GM23338 (cell line): ENCODE results near the gene NEK10. TPM values are rescaled to one million over a fixed set of nuclear protein-coding genes. Genes with fewer than 3 reads are reported as not detected.

Source experiments
- ATAC-seq: fragments of 200-7000 bp; cut with Tn5 transposase; 3 replicates; pipeline ENCODE4 v1.9.1; 2020
- DNase-seq: peaks from one replicate; pipeline ENCODE4 v3.0.0-alpha.2; 2015; ENCODE audit warnings: low spot score
- H2AFZ ChIP-seq: fragments of 200-600 bp; sonication (generic); 2 replicates; pipeline ENCODE4 v1.8.0; 2016; ENCODE audit warnings: antibody characterized with exemption, mild to moderate bottlenecking, moderate library complexity
- H3F3A ChIP-seq: fragments of 200-600 bp; sonication (generic); replicated peaks from 2 replicates; pipeline ENCODE4 v1.8.0; 2017; ENCODE audit warnings: antibody characterized with exemption, mixed run types, low read depth
- H3K27ac ChIP-seq: fragments of 200-600 bp; sonication (generic); 2 replicates; pipeline ENCODE4 v1.6.1; 2016; ENCODE audit warnings: low read depth
- H3K27me3 ChIP-seq: fragments of 200-600 bp; sonication (generic); 2 replicates; pipeline ENCODE4 v1.8.0; 2016; ENCODE audit warnings: mild to moderate bottlenecking, mixed run types, moderate library complexity; ENCODE audit not compliant: insufficient read depth
- H3K36me3 ChIP-seq: fragments of 200-600 bp; sonication (generic); 2 replicates; pipeline ENCODE4 v1.8.0; 2016; ENCODE audit warnings: mild to moderate bottlenecking; ENCODE audit not compliant: insufficient read depth
- H3K4me1 ChIP-seq: fragments of 200-600 bp; sonication (generic); 2 replicates; pipeline ENCODE4 v1.8.0; 2016; ENCODE audit warnings: mild to moderate bottlenecking, moderate library complexity; ENCODE audit not compliant: insufficient read depth
- H3K4me2 ChIP-seq: fragments of 200-600 bp; sonication (generic); 2 replicates; pipeline ENCODE4 v1.7.1; 2017; ENCODE audit warnings: mixed run types
- H3K4me3 ChIP-seq: fragments of 200-600 bp; sonication (generic); 2 replicates; pipeline ENCODE4 v1.6.1; 2016; ENCODE audit warnings: mixed run types
- H3K79me2 ChIP-seq: fragments of 200-600 bp; sonication (generic); replicated peaks from 2 replicates; pipeline ENCODE4 v1.8.0; 2017; ENCODE audit warnings: mild to moderate bottlenecking; ENCODE audit not compliant: insufficient read depth
- H3K9me2 ChIP-seq: fragments of 200-600 bp; sonication (generic); 2 replicates; pipeline ENCODE4 v1.8.0; 2017; ENCODE audit not compliant: insufficient read depth
- H4K20me1 ChIP-seq: fragments of 200-600 bp; sonication (generic); replicated peaks from 2 replicates; pipeline ENCODE4 v1.8.0; 2017; ENCODE audit warnings: mild to moderate bottlenecking; ENCODE audit not compliant: insufficient read depth
- H3K27ac Mint-ChIP-seq: 2 replicates; pipeline ENCODE4 v1.8.0; 2020; ENCODE audit warnings: inconsistent platforms, mild to moderate bottlenecking, moderate library complexity, mixed read lengths
- H3K27me3 Mint-ChIP-seq: 3 replicates; pipeline ENCODE4 v1.8.0; 2022; ENCODE audit warnings: low read depth, mild to moderate bottlenecking, moderate library complexity, mixed read lengths, inconsistent platforms; ENCODE audit not compliant: insufficient read depth, poor library complexity
- H3K36me3 Mint-ChIP-seq: 3 replicates; pipeline ENCODE4 v1.8.0; 2021; ENCODE audit warnings: low read depth, mild to moderate bottlenecking, inconsistent platforms, moderate library complexity, mixed read lengths
- H3K4me1 Mint-ChIP-seq: 3 replicates; pipeline ENCODE4 v1.8.0; 2020; ENCODE audit warnings: mild to moderate bottlenecking, inconsistent platforms, mixed read lengths
- H3K4me3 Mint-ChIP-seq: 3 replicates; pipeline ENCODE4 v1.8.0; 2021; ENCODE audit warnings: moderate library complexity, mild to moderate bottlenecking, inconsistent platforms, mixed read lengths
- H3K9me3 Mint-ChIP-seq: 3 replicates; pipeline ENCODE4 v1.8.0; 2020; ENCODE audit warnings: moderate library complexity, mild to moderate bottlenecking, inconsistent platforms, mixed read lengths
- CREB1 ChIP-seq: fragments of 250-450 bp; sonication (Bioruptor Pico); IDR thresholded peaks from 2 replicates; pipeline ENCODE4 v1.5.0; 2020; ENCODE audit warnings: low read depth, mild to moderate bottlenecking, moderate library complexity
- EZH2 ChIP-seq: fragments of 200-600 bp; sonication (generic); IDR thresholded peaks from one replicate; pipeline ENCODE4 v1.8.0; 2017; ENCODE audit warnings: antibody characterized with exemption, mild to moderate bottlenecking, low read depth; ENCODE audit not compliant: unreplicated experiment
- EZH2phosphoT487 ChIP-seq: fragments of 200-600 bp; sonication (generic); IDR thresholded peaks from one replicate; pipeline ENCODE4 v1.8.1; 2018; ENCODE audit warnings: antibody characterized with exemption; ENCODE audit not compliant: unreplicated experiment
- NANOG ChIP-seq: IDR thresholded peaks from 2 replicates; pipeline ENCODE4 v1.6.1; 2016; ENCODE audit warnings: antibody characterized with exemption, borderline replicate concordance
- POLR2AphosphoS5 ChIP-seq: IDR thresholded peaks from 2 replicates; pipeline ENCODE4 v1.6.1; 2016; ENCODE audit warnings: antibody characterized with exemption, low read depth
- STAT1 ChIP-seq: IDR thresholded peaks from one replicate; pipeline ENCODE4 v1.6.1; 2016; ENCODE audit warnings: antibody characterized with exemption; ENCODE audit not compliant: unreplicated experiment
- ZNF114 ChIP-seq: fragments of 250-450 bp; sonication (Bioruptor Pico); IDR thresholded peaks from 2 replicates; pipeline ENCODE4 v1.5.0; 2020; ENCODE audit warnings: mild to moderate bottlenecking, moderate library complexity
- ZNF331 ChIP-seq: fragments of 250-450 bp; sonication (Bioruptor Pico); IDR thresholded peaks from 2 replicates; pipeline ENCODE4 v1.5.0; 2020; ENCODE audit warnings: low read depth, mild to moderate bottlenecking, moderate library complexity
- polyA plus RNA-seq: library from polyadenylated mRNA; unstranded; fragments of >200 nt; fragmentation: Nextera tagmentation; extraction: Ambion mirVana; gene quantifications from 2 replicates; pipeline ENCODE4 v1.2.1, GENCODE V29; 2016
- total RNA-seq: library from RNA; depleted of rRNA; stranded (reverse); fragments of >200 nt; shearing (Covaris generic); gene quantifications from 2 replicates; pipeline ENCODE4 v1.2.3, GENCODE V29; 2014
- TF ChIP-seq, protein P1 (sequence below): IDR thresholded peaks from 2 replicates; pipeline ENCODE4 v1.6.1; 2016; ENCODE audit warnings: antibody characterized with exemption
- TF ChIP-seq, protein P2 (sequence below): fragments of 250-450 bp; sonication (Bioruptor Pico); IDR thresholded peaks from 2 replicates; pipeline ENCODE4 v1.5.0; 2020; ENCODE audit warnings: mild to moderate bottlenecking, moderate library complexity

The NEK10 gene
- total and polyA plus RNA-seq, 2 experiments from 2014 or later = 0.55 to 2.0 TPM

DNA sequence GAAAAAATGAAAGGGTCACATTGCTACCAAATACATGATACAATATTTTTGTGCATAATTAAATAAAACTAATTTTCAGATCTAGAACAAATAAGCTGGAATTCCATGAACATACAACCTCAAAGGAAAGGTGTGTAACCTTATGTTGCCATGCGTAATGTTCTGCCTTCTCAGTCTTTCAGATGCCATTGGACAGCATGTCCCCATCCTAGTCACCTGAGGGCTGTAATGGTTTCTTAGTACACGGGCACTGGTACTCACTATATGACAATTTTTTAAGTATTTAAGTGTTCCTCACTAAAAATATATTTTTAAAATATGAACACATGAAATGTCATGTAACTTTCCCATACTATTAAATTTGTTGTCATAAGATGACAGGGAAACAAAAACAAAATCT, 24.1 kb downstream of the NEK10 start:
- DNase-seq = no peak
- H3F3A ChIP-seq = no peaks in the 10 kb centered on the region
- no peaks in the 10 kb centered on the region for H3K27me3 ChIP-seq
- no peaks in the 10 kb centered on the region for H3K9me2 ChIP-seq
- no peak for ATAC-seq
- H3K36me3 ChIP-seq = no peaks in the 10 kb centered on the region
- H3K4me1 ChIP-seq = no peaks in the 10 kb centered on the region
- Mint-ChIP-seq H3K27ac (no peak overlapping the region), H3K36me3 (no peaks in the 10 kb centered on the region), H3K4me1 (no peaks in the 10 kb centered on the region), H3K4me3 (no peak overlapping the region), H3K27me3 (no peaks in the 10 kb centered on the region), H3K9me3 (no peaks in the 10 kb centered on the region)
- no peak overlapping the region for H3K4me2 ChIP-seq
- no peak overlapping the region for H3K27ac ChIP-seq
- H3K79me2 ChIP-seq = no peaks in the 10 kb centered on the region
- H2AFZ ChIP-seq = no peak overlapping the region
- no peak for TF ChIP-seq EZH2
- no peak for TF ChIP-seq ZNF114
- no peak for TF ChIP-seq CREB1 (CRISPR knock-in tag)
- TF ChIP-seq EZH2phosphoT487 = no peak
- no peak for TF ChIP-seq NANOG
- TF ChIP-seq ZNF331 = no peak
- TF ChIP-seq, protein P1, sequence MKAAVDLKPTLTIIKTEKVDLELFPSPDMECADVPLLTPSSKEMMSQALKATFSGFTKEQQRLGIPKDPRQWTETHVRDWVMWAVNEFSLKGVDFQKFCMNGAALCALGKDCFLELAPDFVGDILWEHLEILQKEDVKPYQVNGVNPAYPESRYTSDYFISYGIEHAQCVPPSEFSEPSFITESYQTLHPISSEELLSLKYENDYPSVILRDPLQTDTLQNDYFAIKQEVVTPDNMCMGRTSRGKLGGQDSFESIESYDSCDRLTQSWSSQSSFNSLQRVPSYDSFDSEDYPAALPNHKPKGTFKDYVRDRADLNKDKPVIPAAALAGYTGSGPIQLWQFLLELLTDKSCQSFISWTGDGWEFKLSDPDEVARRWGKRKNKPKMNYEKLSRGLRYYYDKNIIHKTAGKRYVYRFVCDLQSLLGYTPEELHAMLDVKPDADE = no peak
- TF ChIP-seq, protein P2, sequence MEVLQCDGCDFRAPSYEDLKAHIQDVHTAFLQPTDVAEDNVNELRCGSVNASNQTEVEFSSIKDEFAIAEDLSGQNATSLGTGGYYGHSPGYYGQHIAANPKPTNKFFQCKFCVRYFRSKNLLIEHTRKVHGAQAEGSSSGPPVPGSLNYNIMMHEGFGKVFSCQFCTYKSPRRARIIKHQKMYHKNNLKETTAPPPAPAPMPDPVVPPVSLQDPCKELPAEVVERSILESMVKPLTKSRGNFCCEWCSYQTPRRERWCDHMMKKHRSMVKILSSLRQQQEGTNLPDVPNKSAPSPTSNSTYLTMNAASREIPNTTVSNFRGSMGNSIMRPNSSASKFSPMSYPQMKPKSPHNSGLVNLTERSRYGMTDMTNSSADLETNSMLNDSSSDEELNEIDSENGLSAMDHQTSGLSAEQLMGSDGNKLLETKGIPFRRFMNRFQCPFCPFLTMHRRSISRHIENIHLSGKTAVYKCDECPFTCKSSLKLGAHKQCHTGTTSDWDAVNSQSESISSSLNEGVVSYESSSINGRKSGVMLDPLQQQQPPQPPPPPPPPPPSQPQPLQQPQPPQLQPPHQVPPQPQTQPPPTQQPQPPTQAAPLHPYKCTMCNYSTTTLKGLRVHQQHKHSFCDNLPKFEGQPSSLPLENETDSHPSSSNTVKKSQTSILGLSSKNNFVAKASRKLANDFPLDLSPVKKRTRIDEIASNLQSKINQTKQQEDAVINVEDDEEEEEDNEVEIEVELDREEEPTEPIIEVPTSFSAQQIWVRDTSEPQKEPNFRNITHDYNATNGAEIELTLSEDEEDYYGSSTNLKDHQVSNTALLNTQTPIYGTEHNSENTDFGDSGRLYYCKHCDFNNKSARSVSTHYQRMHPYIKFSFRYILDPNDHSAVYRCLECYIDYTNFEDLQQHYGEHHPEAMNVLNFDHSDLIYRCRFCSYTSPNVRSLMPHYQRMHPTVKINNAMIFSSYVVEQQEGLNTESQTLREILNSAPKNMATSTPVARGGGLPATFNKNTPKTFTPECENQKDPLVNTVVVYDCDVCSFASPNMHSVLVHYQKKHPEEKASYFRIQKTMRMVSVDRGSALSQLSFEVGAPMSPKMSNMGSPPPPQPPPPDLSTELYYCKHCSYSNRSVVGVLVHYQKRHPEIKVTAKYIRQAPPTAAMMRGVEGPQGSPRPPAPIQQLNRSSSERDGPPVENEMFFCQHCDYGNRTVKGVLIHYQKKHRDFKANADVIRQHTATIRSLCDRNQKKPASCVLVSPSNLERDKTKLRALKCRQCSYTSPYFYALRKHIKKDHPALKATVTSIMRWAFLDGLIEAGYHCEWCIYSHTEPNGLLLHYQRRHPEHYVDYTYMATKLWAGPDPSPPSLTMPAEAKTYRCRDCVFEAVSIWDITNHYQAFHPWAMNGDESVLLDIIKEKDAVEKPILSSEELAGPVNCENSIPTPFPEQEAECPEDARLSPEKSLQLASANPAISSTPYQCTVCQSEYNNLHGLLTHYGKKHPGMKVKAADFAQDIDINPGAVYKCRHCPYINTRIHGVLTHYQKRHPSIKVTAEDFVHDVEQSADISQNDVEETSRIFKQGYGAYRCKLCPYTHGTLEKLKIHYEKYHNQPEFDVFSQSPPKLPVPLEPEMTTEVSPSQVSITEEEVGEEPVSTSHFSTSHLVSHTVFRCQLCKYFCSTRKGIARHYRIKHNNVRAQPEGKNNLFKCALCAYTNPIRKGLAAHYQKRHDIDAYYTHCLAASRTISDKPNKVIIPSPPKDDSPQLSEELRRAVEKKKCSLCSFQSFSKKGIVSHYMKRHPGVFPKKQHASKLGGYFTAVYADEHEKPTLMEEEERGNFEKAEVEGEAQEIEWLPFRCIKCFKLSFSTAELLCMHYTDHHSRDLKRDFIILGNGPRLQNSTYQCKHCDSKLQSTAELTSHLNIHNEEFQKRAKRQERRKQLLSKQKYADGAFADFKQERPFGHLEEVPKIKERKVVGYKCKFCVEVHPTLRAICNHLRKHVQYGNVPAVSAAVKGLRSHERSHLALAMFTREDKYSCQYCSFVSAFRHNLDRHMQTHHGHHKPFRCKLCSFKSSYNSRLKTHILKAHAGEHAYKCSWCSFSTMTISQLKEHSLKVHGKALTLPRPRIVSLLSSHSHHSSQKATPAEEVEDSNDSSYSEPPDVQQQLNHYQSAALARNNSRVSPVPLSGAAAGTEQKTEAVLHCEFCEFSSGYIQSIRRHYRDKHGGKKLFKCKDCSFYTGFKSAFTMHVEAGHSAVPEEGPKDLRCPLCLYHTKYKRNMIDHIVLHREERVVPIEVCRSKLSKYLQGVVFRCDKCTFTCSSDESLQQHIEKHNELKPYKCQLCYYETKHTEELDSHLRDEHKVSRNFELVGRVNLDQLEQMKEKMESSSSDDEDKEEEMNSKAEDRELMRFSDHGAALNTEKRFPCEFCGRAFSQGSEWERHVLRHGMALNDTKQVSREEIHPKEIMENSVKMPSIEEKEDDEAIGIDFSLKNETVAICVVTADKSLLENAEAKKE = no peak
- TF ChIP-seq STAT1 = no peak
- no peak for TF ChIP-seq POLR2AphosphoS5
- H3K4me3 ChIP-seq = no peak overlapping the region
- H4K20me1 ChIP-seq = no peaks in the 10 kb centered on the region
